Activated T-helper 17 cell treated with anti-CD3 and anti-CD28 coated beads, Interleukin-2, amount 50 U/mL, for 72 hours (primary cell): ENCODE measurements around the gene OLFM1. TPM values are rescaled to one million over a fixed set of nuclear protein-coding genes. Genes with fewer than 3 reads are reported as not detected.

ENCODE experiments used
- ATAC-seq: fragments of 150-1000 bp; cut with Tn5 transposase; replicated peaks from 2 replicates; pipeline ENCODE4 v1.10.0; 2021; ENCODE audit warnings: mild to moderate bottlenecking, moderate library complexity
- H3K27ac Mint-ChIP-seq: one replicate; pipeline ENCODE4 v1.8.0; 2022; ENCODE audit warnings: mixed read lengths
- H3K27me3 Mint-ChIP-seq: one replicate; pipeline ENCODE4 v1.8.0; 2022; ENCODE audit warnings: mixed read lengths
- H3K36me3 Mint-ChIP-seq: one replicate; pipeline ENCODE4 v1.8.0; 2022; ENCODE audit warnings: low read depth, mild to moderate bottlenecking, mixed read lengths
- H3K4me1 Mint-ChIP-seq: one replicate; pipeline ENCODE4 v1.8.0; 2022; ENCODE audit warnings: mixed read lengths
- H3K4me3 Mint-ChIP-seq: one replicate; pipeline ENCODE4 v1.8.0; 2022; ENCODE audit warnings: mild to moderate bottlenecking, mixed read lengths
- H3K9me3 Mint-ChIP-seq: one replicate; pipeline ENCODE4 v1.8.0; 2022; ENCODE audit warnings: mixed read lengths
- total RNA-seq, 2 donors: library from RNA; stranded (reverse); gene quantifications; one replicate each; pipeline ENCODE4 v1.2.3, GENCODE V29; 2022

OLFM1 gene
- total RNA-seq, 2 donors from 2014 or later, result 0.32 TPM; not detected in 1

DNA sequence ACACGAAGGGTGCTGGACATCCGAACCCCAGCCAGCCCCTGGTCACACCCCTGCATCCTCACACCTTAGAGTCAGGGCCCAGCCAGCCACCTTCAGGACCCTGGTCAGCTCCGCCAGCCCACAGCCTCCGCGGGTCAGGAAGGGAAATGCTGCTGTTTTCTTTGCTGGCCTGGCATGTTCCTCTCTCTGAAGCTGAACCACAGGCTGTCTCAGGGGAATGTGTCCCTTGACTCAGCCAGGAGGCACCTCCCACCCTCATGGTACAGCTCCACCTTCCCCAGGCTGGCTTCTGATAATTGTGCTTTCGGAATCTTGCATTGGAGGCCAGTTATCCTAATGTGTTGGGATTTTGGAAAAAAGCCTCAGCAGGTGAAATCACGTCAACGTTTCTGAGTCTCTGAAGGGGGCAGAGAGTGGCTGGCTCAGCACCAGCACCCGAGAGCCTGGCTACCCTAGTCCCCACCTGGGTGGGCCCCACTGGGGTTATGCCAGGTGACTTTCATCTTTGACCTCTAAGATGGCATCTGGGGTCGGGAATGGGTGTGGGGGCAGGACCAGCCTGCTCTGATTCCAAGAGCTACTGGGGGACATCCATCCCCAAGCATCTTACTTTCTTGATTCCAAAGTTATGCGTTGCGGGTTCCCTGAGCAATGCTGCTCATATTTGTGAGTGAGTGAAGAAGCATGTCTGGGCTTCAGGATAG lies 9.8 kb upstream of the OLFM1 start:
- Mint-ChIP-seq H3K27ac (no peak overlapping the region), H3K36me3 (no peaks in the 10 kb centered on the region), H3K27me3 (peaks cover 27% of the 10 kb centered on the region), H3K9me3 (no peaks in the 10 kb centered on the region), H3K4me1 (no peaks in the 10 kb centered on the region), H3K4me3 (no peak overlapping the region)
- ATAC-seq, result no peak

DNA sequence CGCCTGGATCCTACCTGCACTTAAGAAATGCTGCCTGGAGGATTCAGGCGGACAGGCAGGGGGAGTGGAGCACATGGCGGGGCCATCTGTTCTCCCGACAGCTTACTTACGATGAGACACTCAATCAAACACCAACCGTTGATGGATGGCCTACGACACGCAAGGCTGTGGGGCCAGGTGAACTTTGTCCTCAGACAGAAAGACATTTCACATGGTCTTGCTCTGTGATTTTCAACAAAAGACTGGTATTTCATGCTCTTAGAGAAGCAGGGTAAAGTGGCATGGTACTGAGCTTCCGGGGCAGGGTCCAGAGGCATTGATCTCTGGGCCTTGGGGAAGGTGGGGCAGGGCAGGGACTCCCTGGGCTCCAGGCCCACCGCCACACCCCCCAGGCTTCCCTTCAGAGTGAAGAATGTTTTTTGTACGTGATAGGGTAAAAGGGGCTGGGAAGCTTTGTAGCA lies 9.1 kb upstream of the OLFM1 start:
- Mint-ChIP-seq H3K27ac (no peak overlapping the region), H3K27me3 (peaks cover 32% of the 10 kb centered on the region), H3K4me3 (no peak overlapping the region), H3K4me1 (no peaks in the 10 kb centered on the region), H3K9me3 (no peaks in the 10 kb centered on the region), H3K36me3 (no peaks in the 10 kb centered on the region)
- no peak for ATAC-seq

DNA sequence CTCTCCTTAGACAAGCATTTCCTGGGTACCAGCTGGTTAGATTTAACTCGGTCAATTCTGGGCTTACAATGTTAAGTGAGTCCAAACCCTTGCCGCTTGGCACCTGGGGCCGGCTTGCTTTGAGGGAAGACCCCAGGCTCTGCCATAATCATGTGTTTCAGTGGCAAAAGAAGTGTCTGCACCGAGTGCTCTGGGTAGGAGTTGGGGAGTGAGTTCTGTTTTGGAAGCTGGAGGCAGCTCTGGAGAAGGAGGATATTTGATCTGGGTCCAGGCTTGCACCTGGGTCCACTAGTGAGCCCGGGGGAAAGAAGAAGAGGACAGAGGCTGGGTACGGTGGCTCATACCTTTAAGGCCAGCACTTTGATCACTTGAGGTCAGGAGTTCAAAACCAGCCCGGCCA lies 8.4 kb upstream of the OLFM1 start:
- H3K36me3 Mint-ChIP-seq, result no peaks in the 10 kb centered on the region
- no peak overlapping the region for H3K27ac Mint-ChIP-seq
- no peak for ATAC-seq
- no peaks in the 10 kb centered on the region for H3K4me1 Mint-ChIP-seq
- H3K9me3 Mint-ChIP-seq, result no peaks in the 10 kb centered on the region
- peaks cover 28% of the 10 kb centered on the region for H3K27me3 Mint-ChIP-seq
- no peak overlapping the region for H3K4me3 Mint-ChIP-seq

DNA sequence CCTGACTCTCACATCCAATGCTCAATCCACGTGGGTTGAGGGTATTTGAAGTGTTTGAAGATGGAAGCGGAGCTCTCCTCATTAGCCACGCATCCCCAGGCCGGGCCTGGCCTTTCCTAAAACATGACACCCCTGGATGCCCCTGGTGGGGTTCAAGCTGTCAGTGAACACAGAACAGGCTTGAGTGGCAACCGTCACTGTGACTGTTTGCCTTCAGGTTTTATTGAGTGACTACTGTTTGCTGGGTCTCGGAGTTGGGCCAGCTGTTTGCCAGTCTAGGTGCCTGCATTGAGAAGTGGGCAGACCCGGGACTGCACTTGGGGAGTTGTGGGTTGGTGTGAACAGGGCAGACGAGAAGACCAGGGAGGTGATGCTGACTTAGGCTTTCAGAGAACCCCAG lies 7.8 kb upstream of the OLFM1 start:
- Mint-ChIP-seq H3K4me3 (no peak overlapping the region), H3K36me3 (no peaks in the 10 kb centered on the region)

DNA sequence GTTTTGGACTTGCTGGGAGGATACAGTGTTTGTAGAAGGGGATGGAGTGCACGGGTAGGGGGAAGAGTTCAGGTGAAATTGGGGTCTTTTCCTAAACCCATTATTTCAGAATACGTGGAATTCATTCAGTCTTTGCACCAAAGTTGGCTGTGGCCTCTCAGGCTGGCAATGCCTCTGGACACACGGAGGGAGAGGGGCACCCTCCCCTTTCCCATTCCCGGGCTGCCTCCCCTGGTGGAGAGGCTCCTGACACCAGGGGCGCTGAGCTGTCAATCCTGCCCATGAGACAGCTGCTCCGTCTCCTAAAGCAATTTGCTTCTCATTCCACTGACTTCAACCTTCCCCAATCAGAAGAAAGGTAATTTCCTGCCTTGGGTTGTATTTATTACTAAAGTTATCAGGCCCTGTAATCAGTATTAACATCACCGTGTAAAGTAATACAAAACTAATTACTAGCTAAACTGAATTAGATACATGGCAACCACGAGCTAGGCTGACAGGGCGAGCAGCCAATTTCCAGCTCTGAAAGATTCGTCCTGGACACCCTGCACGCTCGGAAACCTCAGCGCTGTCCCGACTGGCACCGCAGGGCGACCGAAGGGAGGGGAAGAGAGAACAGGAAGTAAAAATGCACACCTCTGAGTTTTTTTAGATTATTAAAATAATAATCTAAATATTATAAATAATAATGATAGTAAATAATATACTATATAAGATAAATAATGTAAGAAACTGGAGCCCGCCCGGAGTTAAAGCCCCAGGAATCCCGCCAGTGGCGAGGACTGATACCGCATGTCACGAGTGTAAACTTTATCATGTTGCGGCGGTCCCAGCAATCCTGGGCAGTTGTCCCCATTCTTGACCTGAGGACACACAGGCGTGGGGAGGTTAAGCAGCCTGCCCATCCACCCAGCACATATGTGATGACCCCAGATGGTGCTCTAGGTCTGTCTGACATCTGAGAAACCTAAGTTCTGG lies 6.9 kb upstream of the OLFM1 start:
- H3K27me3 Mint-ChIP-seq, result peaks cover 31% of the 10 kb centered on the region
- ATAC-seq, result no peak

More for the DNA sequence above, 7.8 kb upstream of the OLFM1 start:
- no peaks in the 10 kb centered on the region for H3K4me1 Mint-ChIP-seq
- H3K27me3 Mint-ChIP-seq, result peaks cover 30% of the 10 kb centered on the region
- no peaks in the 10 kb centered on the region for H3K9me3 Mint-ChIP-seq
- ATAC-seq, result no peak
- H3K27ac Mint-ChIP-seq, result no peak overlapping the region

DNA sequence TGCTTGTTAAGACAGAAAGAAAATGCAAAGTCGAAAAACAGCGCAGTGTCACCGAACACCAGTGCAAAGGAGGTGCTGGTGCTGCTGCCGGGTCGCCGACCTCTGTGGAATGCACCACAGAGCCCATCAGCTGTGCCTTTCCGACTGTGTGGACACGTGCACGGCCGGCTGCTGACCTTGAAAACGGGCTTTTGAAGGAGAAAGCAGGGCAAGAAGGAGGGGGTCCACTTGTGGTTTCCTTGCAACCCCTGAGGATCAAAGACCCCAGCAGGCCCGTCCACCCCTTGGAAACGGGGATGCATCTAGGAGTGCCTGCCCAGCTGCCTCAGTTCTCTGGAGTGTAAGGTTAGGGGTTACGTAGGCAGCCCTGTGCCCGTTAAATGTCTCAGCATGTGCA lies 6.2 kb upstream of the OLFM1 start:
- Mint-ChIP-seq H3K27ac (no peak overlapping the region), H3K36me3 (no peaks in the 10 kb centered on the region), H3K27me3 (peaks cover 34% of the 10 kb centered on the region), H3K9me3 (no peaks in the 10 kb centered on the region), H3K4me1 (peaks cover 3% of the 10 kb centered on the region), H3K4me3 (no peak overlapping the region)
- no peak for ATAC-seq

More for the DNA sequence above, 6.9 kb upstream of the OLFM1 start:
- H3K27ac Mint-ChIP-seq, result no peak overlapping the region
- no peaks in the 10 kb centered on the region for H3K4me1 Mint-ChIP-seq
- H3K36me3 Mint-ChIP-seq, result no peaks in the 10 kb centered on the region
- no peak overlapping the region for H3K4me3 Mint-ChIP-seq
- no peaks in the 10 kb centered on the region for H3K9me3 Mint-ChIP-seq

DNA sequence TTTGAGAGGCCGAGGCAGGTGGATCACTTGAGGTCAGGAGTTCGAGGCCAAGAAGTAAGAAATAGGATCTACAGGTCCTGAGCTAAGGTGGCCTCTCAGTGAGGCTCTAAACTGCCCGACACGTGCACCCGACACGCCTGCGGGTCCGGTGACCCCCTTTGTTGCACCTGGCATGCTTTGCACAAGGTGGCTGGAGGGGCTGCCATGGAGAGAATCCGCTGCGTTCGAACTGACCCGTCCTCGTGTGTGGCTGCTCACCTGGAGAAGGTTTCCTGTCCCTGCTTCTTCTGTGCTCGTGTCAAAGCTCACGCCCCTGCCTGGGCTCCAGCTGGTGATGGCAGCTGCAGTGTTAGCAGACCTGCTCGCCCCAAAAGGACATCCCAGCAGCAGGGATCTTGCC lies 5.7 kb upstream of the OLFM1 start:
- Mint-ChIP-seq H3K4me3 (no peak overlapping the region), H3K9me3 (no peaks in the 10 kb centered on the region), H3K4me1 (peaks cover 5% of the 10 kb centered on the region), H3K36me3 (no peaks in the 10 kb centered on the region), H3K27ac (no peak overlapping the region), H3K27me3 (peaks cover 30% of the 10 kb centered on the region)
- no peak for ATAC-seq

DNA sequence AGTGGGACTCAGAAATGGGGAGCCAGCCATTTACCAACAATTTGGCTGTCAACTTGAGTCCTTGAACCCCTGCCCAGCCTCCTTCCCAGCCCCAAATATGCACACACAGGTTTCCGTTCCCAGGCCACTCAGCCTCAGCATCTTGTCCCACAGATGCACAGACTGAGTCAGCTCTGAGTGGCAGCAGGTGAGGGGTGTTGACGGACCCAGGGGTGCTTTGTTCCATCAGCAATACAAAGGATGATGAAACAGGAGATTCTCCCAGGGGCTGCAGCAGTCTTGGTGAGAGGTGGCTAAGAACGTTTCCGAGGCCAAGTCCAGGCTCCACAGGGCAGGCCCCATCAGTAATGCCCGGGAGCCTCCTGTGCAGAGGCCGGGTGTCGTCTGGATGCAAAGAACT lies 4.9 kb upstream of the OLFM1 start:
- Mint-ChIP-seq H3K4me1 (peaks cover 5% of the 10 kb centered on the region), H3K27me3 (peaks cover 28% of the 10 kb centered on the region), H3K9me3 (no peaks in the 10 kb centered on the region), H3K4me3 (no peak overlapping the region), H3K36me3 (no peaks in the 10 kb centered on the region), H3K27ac (no peak overlapping the region)
- ATAC-seq, result no peak

DNA sequence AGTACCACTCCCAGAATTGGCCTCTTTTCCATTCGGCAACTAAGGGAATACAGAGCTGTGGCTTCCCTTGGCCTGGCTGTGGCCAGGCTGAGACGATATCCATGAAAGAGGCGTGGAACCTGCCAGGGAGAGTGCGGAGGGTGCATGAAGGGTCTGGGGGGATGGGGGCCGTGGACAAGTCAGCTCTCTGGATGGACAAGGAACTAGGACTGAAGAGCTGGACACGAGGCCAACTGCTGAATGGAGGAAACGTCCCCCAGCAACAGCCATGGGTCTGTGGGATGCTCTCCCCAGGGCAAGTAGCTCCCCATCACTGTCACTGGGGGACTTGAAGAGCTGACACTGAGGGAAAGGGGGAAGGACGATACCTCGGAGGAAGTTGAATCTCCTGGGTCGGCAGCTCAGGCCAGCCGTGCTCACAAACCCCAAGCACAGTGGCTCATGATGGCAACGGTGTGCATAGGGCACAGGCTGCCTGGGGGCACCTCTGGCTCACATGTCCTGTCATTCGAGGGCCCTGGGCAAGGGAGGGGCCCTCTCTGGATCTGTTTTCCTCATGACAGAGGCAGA lies 4.1 kb upstream of the OLFM1 start:
- no peak for ATAC-seq
- Mint-ChIP-seq H3K9me3 (no peaks in the 10 kb centered on the region), H3K36me3 (no peaks in the 10 kb centered on the region), H3K4me1 (peaks cover 5% of the 10 kb centered on the region), H3K4me3 (no peak overlapping the region), H3K27me3 (peaks cover 25% of the 10 kb centered on the region), H3K27ac (no peak overlapping the region)

DNA sequence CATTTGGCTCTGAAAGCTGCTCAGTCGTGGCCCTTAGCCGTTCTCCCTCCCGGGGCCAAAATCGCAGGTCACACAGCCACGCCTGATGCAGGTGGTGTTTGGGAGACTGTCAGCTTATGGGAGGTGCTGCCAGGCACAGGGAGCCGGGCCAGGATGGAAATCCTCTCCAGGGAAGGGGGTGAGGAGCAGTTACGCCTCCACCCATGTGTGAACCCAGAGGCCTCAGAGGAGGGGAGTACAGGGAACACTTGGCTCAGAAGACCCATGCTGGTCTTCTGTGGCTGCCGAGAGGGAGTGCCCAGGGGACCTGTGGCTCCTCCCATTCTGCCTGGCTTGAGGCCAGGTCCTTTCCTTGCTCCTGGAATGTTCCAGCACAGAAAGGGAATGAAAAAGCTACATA lies 3.6 kb upstream of the OLFM1 start:
- no peaks in the 10 kb centered on the region for H3K36me3 Mint-ChIP-seq
- H3K27me3 Mint-ChIP-seq, result peaks cover 25% of the 10 kb centered on the region
- no peaks in the 10 kb centered on the region for H3K9me3 Mint-ChIP-seq
- peaks cover 5% of the 10 kb centered on the region for H3K4me1 Mint-ChIP-seq
- H3K4me3 Mint-ChIP-seq, result no peak overlapping the region
- no peak overlapping the region for H3K27ac Mint-ChIP-seq
- ATAC-seq, result no peak

DNA sequence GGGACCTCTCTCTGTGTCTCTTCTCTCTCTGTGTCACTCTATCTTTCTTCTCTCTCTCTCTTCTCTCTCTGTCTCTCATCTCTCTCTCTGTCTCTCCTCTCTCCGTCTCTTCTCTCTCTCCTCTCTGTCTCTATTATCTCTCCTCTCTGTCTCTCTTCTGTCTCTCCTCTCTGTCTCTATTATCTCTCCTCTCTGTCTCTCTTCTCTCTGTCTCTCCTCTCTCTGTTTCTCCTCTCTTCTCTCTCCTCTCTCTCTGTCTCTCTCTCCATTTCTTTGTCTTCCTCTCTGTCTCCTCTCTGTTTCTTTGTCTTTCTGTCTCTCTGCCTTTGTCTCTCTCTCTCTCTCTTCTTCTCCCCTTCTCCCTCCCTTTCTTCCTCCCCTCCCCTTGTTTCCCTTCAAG lies 3.2 kb upstream of the OLFM1 start:
- H3K9me3 Mint-ChIP-seq, result no peaks in the 10 kb centered on the region
- H3K27me3 Mint-ChIP-seq, result peaks cover 28% of the 10 kb centered on the region
- no peaks in the 10 kb centered on the region for H3K36me3 Mint-ChIP-seq
- H3K4me3 Mint-ChIP-seq, result no peak overlapping the region
- no peak overlapping the region for H3K27ac Mint-ChIP-seq
- no peak for ATAC-seq
- H3K4me1 Mint-ChIP-seq, result peaks cover 5% of the 10 kb centered on the region

DNA sequence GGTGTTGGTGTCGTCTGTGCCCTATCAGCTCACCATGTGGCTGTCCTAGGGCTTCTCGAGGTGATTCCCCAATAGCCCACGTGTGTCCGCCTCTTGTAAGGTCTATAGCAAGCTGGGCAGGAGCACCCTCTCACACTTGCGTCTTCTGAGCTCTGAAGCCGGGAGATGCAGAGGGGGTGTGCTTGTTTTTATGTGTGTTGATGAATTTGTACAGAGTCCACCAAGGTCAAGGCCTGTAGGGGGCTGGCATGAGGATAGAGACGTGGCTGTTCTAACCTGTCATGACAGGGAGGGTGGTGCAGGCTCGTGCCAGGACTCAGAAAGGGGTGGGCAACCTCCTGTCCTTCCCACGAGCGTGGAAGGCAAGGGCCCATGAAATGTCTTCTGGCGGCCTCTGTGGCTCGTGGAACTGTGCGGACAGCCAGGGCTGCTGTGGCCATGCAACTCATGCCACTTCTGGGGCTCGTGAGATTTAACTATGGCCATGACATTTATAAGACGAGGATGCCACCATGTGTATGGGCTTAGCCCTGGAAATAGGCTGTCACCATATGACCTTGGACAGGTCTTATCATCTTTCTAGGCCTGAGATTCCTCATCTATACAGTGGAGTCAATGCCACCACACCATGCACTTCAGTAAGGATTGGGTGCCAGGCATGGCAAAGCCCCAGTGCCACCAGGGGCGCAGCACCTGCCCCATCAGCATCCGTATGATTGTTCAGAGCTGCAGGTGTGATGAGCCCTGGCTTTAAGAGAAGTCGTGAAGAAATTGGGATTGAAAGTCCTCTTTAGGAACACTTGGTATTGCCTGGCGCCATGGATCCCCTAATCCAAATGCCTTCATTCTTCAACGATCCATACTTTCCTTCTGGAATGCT lies 2.3 kb upstream of the OLFM1 start:
- peaks cover 33% of the 10 kb centered on the region for H3K27me3 Mint-ChIP-seq
- H3K4me3 Mint-ChIP-seq, result no peak overlapping the region
- H3K27ac Mint-ChIP-seq, result no peak overlapping the region
- peaks cover 5% of the 10 kb centered on the region for H3K4me1 Mint-ChIP-seq
- H3K36me3 Mint-ChIP-seq, result no peaks in the 10 kb centered on the region
- no peaks in the 10 kb centered on the region for H3K9me3 Mint-ChIP-seq
- no peak for ATAC-seq

DNA sequence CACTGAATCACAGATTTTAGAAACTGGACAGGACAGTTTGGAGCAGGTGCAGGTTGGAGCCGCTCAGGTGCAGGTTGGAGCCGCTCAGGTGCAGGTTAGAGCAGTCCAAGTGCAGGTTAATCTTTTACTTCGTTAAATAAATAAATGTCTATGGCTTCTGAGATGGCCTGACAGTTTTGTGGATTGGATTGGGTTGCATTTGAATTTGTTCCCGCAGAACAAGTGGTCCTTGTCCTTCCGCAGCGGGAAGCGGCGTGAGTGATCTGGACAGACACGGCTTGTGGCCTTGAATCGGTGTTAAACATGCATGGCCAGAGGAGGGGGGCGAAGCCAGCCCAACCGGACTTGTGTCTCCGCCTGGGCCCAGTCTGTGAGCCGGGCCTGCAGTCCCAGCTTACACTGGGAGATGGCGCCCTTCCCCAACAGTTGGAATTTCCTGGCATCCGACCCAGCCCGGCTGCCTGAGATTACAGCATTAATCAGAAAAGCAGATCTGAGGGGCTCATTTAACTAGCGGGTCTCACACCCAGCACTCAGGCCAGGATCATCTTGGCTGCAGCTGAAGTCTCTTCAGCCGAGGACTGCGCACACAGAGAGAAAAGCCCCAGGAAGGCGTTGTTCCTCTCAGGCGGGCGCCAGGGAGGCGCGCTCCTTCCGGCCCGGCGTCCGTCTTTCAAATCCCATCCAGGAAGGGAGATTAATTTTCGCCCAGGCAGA lies 1.5 kb upstream of the OLFM1 start:
- Mint-ChIP-seq H3K27me3 (peaks cover 33% of the 10 kb centered on the region), H3K27ac (no peak overlapping the region), H3K9me3 (no peaks in the 10 kb centered on the region), H3K36me3 (no peaks in the 10 kb centered on the region), H3K4me1 (peaks cover 5% of the 10 kb centered on the region), H3K4me3 (peak overlapping the region; percentile 62)
- peak; percentile 43 for ATAC-seq
